Muscle of leg (tissue), 11 donors: ENCODE results near the gene CUZD1. TPM values are rescaled to one million over a fixed set of nuclear protein-coding genes. Genes with fewer than 3 reads are reported as not detected.

Source experiments
- DNase-seq: peaks from one replicate; pipeline ENCODE4 v3.0.0; 2013
- H3K27ac ChIP-seq: one replicate; pipeline ENCODE4 v1.5.1; 2013; ENCODE audit warnings: mild to moderate bottlenecking, low read length, control low read depth
- H3K27me3 ChIP-seq: one replicate; pipeline ENCODE4 v1.6.1; 2013; ENCODE audit warnings: low read length; ENCODE audit not compliant: control insufficient read depth, insufficient read depth
- H3K36me3 ChIP-seq: one replicate; pipeline ENCODE4 v1.6.1; 2013; ENCODE audit warnings: low read length; ENCODE audit not compliant: control insufficient read depth, insufficient read depth
- H3K4me1 ChIP-seq: one replicate; pipeline ENCODE4 v1.6.1; 2013; ENCODE audit warnings: low read length; ENCODE audit not compliant: control insufficient read depth, insufficient read depth
- H3K4me3 ChIP-seq: one replicate; pipeline ENCODE4 v1.5.1; 2013; ENCODE audit warnings: low read length, control low read depth
- H3K9me3 ChIP-seq: replicated peaks from 2 replicates; pipeline ENCODE4 v1.6.1; 2013; ENCODE audit warnings: low read depth, low read length; ENCODE audit not compliant: control insufficient read depth
- WGBS: methylation state at CpG from one replicate; pipeline ENCODE4 v1.1.5; 2013; ENCODE audit warnings: missing lambda C conversion rate; ENCODE audit not compliant: insufficient coverage; 5-methylcytosine and 5-hydroxymethylcytosine counted together
- polyA plus RNA-seq, 8 donors: library from polyadenylated mRNA; unstranded; fragments of 120-200 nt; gene quantifications; one replicate each; pipeline versions ENCODE4 v1.2.1 to v1.2.3, GENCODE V29; 2013; ENCODE audit warnings: inconsistent platforms in 1 of 8, low replicate concordance in 1 of 8; ENCODE audit not compliant: insufficient read length in 8 of 8, insufficient read depth in 1 of 8
- total RNA-seq: library from RNA; stranded (reverse); fragments of 120-200 nt; gene quantifications from one replicate; pipeline ENCODE4 v1.2.4, GENCODE V29; 2013

CUZD1 gene
- total and polyA plus RNA-seq, 9 donors: 0.78 to 1.5 (median 1.3) TPM

DNA sequence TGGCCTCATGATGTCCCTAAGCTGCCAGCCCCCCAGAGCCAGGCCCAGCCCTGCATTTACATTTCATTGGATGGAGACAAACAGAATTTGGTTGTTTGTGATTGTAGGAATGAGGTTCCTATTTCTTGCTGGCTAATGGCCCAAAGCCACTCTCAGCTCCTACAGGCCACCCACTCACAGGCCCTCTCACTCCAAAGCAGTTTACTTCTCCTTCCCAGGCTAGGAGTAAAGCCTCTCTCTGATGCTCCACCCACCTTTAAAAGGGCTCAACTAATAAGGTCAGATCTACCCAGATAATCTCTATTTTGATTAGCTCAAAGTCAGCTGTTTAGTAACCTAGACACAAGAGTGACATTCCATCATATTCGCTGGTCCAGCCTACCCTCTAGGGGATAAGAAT lies 11.2 kb upstream of the CUZD1 start:
- H3K36me3 ChIP-seq: peaks cover 6% of the 10 kb centered on the region
- H3K4me3 ChIP-seq: no peak overlapping the region
- H3K4me1 ChIP-seq: no peaks in the 10 kb centered on the region
- DNase-seq: no peak
- no peaks in the 10 kb centered on the region for H3K27me3 ChIP-seq
- H3K27ac ChIP-seq: no peak overlapping the region
- no peaks in the 10 kb centered on the region for H3K9me3 ChIP-seq
- WGBS: no CpG with 5 or more reads among the region's 1 CpG

DNA sequence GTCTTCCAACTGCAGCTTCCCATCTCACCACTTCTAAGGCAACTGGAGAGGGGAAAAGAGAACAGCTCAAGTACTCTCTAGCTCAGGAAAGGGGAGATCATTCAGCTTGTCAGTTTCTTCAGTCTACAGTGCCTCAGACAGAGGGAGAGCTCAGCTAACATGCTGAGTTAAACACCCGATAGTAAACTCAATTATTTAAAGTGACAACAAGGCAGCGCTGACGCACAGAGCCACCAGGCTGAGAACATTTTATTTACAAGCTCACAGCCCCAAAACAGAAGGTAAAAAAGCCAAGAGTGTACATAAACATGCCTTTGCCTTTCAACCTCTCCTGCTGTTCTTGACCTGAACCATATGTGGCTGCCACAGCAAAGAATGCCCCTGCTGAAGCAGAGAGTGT lies 10.1 kb upstream of the CUZD1 start:
- H3K4me1 ChIP-seq: no peaks in the 10 kb centered on the region
- H3K36me3 ChIP-seq: peaks cover 6% of the 10 kb centered on the region
- H3K27ac ChIP-seq: no peak overlapping the region
- WGBS: 62% methylated on average over 3 of the region's 3 CpGs
- DNase-seq: no peak
- H3K9me3 ChIP-seq: no peaks in the 10 kb centered on the region
- H3K27me3 ChIP-seq: no peaks in the 10 kb centered on the region
- H3K4me3 ChIP-seq: no peak overlapping the region

DNA sequence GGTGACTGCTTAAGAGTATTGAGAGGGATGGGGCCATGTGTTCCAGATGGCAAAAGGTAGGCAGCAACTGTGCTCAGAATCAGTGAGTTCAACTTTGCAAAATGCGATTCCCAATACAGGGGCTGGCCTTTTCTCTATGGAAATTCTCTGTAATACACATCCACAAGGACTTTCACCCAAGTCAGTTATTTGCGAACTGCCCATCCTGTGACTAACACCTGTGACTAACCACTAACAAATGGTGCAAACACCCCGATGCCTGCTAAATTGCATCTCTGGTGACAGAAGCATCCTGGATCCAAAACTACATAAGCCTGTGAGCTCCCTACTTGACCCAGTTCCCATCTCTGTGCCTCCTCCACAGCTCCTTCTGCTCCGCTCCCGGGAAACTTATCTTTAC lies 9.0 kb upstream of the CUZD1 start:
- no peak overlapping the region for H3K27ac ChIP-seq
- DNase-seq: no peak
- H3K27me3 ChIP-seq: no peaks in the 10 kb centered on the region
- H3K9me3 ChIP-seq: no peaks in the 10 kb centered on the region
- H3K4me1 ChIP-seq: no peaks in the 10 kb centered on the region
- peaks cover 6% of the 10 kb centered on the region for H3K36me3 ChIP-seq
- no peak overlapping the region for H3K4me3 ChIP-seq
- WGBS: 82% methylated on average over 4 of the region's 5 CpGs

DNA sequence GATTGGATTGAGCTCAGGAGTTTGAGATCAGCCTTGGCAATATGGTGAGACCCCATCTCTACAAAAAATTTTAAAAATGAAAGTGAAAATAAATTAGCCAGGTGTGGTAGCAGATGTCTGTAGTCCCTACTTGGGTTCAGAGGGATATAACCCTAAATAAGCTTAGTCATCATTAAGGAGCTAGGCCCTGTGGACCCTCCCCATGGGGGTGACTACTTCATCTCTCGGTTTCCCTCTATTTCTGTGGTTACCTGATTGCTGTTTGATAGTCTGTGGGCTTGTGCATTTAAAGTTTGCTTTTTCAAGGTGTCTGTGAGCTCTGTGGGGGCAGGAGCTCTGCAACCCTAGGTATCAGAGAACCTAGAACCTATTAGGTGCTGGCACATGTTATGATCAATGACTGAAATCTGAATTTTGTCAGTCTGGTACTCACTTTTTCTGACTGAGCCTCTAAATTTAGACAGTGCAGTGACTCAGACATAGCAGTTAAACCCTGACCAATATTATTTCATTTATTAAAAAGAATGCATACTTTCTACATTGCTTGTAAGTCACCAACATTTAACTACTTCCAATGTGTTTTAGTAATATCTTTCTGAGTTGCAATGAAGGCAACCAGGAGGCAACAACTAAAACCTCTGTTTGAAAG lies 8.1 kb upstream of the CUZD1 start:
- peaks cover 6% of the 10 kb centered on the region for H3K36me3 ChIP-seq
- WGBS: no CpG with 5 or more reads among the region's 1 CpG
- H3K27me3 ChIP-seq: no peaks in the 10 kb centered on the region
- no peaks in the 10 kb centered on the region for H3K9me3 ChIP-seq
- no peak for DNase-seq
- H3K4me1 ChIP-seq: no peaks in the 10 kb centered on the region
- H3K4me3 ChIP-seq: no peak overlapping the region
- H3K27ac ChIP-seq: no peak overlapping the region

DNA sequence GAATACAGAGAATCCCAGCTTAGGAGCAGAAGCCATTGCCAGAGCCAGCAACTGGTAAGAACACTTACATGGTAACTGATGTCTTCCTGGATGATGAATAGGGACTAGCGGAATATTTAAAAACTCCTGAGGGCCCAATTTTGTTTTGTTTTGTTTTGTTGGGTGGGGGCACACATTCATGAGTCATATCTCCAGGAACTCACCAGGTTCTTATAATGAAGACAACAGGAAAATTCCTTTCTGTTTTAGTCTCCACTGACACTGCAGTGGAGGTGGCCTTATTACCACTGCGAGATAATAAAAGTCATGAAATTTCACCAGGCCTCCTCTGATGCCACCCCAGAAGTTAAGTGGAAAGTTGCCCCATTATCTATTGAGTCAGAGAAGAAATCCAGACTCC lies 6.6 kb upstream of the CUZD1 start:
- no CpG with 5 or more reads among the region's 2 CpGs for WGBS
- DNase-seq: no peak
- Histone ChIP-seq H3K36me3 (peaks cover 6% of the 10 kb centered on the region), H3K4me1 (peaks cover 5% of the 10 kb centered on the region), H3K27me3 (no peaks in the 10 kb centered on the region), H3K27ac (no peak overlapping the region), H3K4me3 (no peak overlapping the region), H3K9me3 (no peaks in the 10 kb centered on the region)

DNA sequence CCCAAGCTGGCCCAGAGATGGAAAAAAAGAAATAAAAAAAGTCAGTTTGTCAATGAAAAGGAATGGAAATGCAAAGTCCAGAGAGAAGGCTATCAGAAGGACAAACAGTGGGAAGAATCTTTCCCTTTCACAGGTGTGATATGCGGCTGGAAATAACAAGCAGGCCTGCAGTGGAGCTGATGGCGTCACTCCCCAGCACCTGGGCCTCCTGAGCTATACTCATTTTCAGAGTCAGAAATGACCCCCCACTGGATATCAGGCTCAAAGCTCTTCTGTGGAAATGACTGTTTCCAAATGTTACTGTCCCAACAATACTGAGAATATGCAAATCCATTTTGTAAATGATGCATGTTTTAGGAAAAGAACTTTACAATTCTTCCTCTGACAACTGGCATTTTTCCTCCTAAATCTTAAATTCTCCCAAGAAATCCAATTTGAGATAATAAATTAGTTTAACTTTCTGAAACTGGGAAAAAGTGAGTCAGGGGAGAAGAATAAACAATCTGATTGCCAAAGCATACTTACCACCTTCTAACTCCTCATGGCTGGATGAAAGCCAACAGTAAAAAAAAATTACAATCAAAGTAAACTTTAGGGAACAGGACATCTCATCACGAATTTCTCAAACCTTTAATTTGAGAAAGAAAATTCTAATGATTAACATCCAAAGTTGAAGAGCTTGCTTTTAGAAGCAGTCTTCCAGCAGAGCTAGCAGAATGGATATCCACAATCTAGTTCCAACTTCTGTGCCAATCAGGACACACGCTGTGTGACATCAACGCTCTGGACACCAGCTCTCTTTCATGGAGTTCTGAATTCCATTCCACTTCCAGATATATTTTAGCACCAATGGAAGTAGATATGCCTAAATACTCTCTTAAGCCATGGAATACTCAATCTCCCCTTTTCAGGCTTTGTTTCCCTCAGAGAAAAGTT lies 5.3 kb upstream of the CUZD1 start:
- no peak for DNase-seq
- no peak overlapping the region for H3K4me3 ChIP-seq
- H3K27ac ChIP-seq: no peak overlapping the region
- WGBS: 73% methylated on average over 4 of the region's 5 CpGs
- H3K4me1 ChIP-seq: peaks cover 5% of the 10 kb centered on the region
- H3K27me3 ChIP-seq: no peaks in the 10 kb centered on the region
- H3K9me3 ChIP-seq: no peaks in the 10 kb centered on the region
- peaks cover 6% of the 10 kb centered on the region for H3K36me3 ChIP-seq

DNA sequence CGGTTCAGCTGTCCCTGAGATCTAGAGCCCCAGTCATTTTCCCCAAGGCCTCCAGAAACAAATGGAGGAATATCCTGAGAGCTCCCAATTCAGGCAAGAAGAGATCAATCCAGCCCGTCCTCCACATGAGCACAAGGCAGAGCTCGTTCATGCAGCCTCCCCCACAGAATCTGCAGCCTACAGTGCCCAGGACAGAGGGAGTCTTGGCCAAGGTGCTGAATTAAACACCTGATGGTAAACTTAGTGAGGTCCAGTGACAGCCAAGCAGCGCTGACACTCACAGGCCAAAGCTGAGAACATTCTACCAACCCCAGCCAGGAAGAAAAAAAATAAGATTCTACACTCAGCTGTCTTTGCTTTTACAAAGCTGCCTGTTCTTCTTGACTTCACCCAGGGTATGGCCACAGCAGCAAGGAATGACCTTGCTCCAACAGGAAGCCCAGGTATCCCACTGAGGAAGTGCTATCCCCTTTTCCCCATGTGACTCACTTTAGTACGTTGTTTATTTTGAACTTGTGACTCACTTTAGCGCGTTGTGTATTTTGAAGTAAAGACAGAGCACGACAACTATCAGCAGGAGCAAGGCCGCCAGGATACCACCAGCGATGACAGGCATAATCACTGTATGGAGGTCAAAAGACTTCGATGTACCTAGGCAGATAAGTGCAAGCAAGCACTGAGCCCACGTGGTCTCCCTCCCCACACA lies 4.4 kb upstream of the CUZD1 start:
- no peaks in the 10 kb centered on the region for H3K9me3 ChIP-seq
- H3K4me1 ChIP-seq: peaks cover 5% of the 10 kb centered on the region
- no peak overlapping the region for H3K4me3 ChIP-seq
- H3K27ac ChIP-seq: no peak overlapping the region
- no peak for DNase-seq
- WGBS: 81% methylated on average over 8 of the region's 12 CpGs
- H3K27me3 ChIP-seq: no peaks in the 10 kb centered on the region
- H3K36me3 ChIP-seq: peaks cover 6% of the 10 kb centered on the region

DNA sequence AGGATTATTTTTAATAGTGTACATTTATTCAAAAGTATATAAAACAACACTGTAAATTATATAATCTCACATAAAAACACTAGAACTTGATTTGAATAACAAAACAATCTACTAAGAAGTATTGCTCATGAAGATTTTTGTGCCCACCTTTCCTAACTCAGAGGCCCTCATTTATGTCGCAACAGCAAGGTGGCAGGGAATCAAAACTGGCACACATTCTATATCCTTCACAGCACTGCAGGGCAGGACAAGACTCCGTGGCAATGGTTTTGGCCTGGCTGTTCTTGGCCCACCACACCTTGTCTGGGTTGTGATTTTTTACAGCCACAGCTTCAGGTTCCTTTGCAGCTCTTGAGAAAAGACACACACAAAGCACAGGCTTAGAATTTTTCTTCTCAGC lies 3.4 kb upstream of the CUZD1 start:
- Histone ChIP-seq H3K27ac (no peak overlapping the region), H3K4me3 (no peak overlapping the region), H3K27me3 (no peaks in the 10 kb centered on the region), H3K4me1 (peaks cover 5% of the 10 kb centered on the region), H3K36me3 (peaks cover 2% of the 10 kb centered on the region), H3K9me3 (no peaks in the 10 kb centered on the region)
- WGBS: 88% methylated on average over 1 of the region's 2 CpGs
- no peak for DNase-seq

DNA sequence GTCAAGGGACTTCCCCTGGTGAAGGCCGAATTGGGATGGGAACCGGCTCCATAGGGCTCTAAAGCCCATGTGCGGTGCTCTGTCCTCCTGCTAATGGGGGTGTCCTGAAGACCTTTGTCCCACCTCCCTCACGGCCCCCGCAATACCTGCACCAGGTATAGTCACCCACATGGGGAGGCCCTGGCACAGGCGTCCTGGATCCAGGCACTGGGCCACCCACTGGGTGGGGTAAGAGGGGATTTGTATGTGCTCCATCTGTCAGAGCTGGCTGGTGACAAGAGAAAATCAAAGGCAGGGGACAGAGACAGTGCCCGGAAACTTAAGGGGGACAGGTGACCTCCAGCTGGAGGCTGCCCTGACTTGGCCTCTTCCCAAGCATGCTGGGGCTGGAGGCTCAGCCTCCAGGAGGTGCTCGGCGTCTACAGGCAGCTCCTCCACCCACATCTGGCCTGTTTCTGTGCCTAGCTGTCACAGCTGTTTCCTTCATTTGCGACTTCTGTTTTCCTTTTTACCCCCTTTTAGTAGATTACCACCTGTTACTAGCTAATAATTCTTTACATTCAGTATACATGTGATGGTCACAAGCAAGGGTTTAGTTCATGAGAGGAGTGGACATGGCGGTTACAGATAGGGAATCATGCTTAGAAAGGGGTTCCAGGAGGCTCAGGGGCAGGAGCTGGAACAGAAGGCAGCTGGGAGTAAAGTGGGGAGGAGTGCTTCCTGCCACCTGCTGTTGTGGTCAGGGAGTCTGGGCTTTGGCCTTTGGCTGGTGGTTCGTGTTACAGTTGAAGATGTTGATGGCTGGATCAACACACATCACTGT lies 2.3 kb upstream of the CUZD1 start:
- no peaks in the 10 kb centered on the region for H3K27me3 ChIP-seq
- H3K36me3 ChIP-seq: no peaks in the 10 kb centered on the region
- H3K4me1 ChIP-seq: peaks cover 5% of the 10 kb centered on the region
- peak; percentile 14 for DNase-seq
- WGBS: 55% methylated on average over 6 of the region's 12 CpGs
- no peak overlapping the region for H3K4me3 ChIP-seq
- H3K9me3 ChIP-seq: no peaks in the 10 kb centered on the region
- no peak overlapping the region for H3K27ac ChIP-seq
